A549 (cell line): ENCODE results near the gene PCSK5. TPM values are rescaled to one million over a fixed set of nuclear protein-coding genes. Genes with fewer than 3 reads are reported as not detected.
"Not testable (repeated sequence)": the region's sequence is repeated elsewhere in the genome, so short reads cannot be mapped to it uniquely, and the experiment has no call there.

Source experiments
- ATAC-seq, 2 experiments: fragments of 200-7000 bp in 1 of 2; fragments of >200 bp in 1 of 2; cut with Nextera tagmentation in 1 of 2; cut with Tn5 transposase in 1 of 2; 3 replicates each; pipeline versions ENCODE4 v1.8.0 to v1.9.1; 2018 to 2020; ENCODE audit warnings: mild to moderate bottlenecking in 1 of 2, moderate library complexity in 1 of 2
- CTCF ChIA-PET: fragments of 300-600 bp; sonication (Branson Sonifier 250); formaldehyde crosslinking; extraction: SDS; loops from one replicate; lab custom pipeline; 2021; ENCODE audit warnings: antibody characterized with exemption, inconsistent platforms; lab: Yijun Ruan, JAX
- POLR2A ChIA-PET: fragments of 350-600 bp; formaldehyde crosslinking; extraction: SDS; loops from one replicate; lab custom pipeline; 2021; ENCODE audit warnings: antibody characterized with exemption, inconsistent platforms; lab: Yijun Ruan, JAX
- DNase-seq, 2 experiments: peaks; one replicate each; pipeline versions ENCODE4 v3.0.0 to v3.0.0-alpha.2; 2011 to 2016; ENCODE audit warnings: low read depth in 1 of 2, low spot score in 1 of 2
- FAIRE-seq: peaks from 2 replicates; lab custom pipeline; 2011; peaks lifted over from hg19 to GRCh38; lab: Jason Lieb, UNC
- H3K27ac ChIP-seq, 2 experiments: fragments of >200 bp; sonication (Bioruptor Twin); formaldehyde crosslinking; 3 replicates each; pipeline ENCODE4 v1.5.1; 2016 to 2017
- H3K4me1 ChIP-seq: fragments of >200 bp; sonication (Bioruptor Twin); formaldehyde crosslinking; 3 replicates; pipeline ENCODE4 v1.6.1; 2016
- H3K4me2 ChIP-seq: fragments of >200 bp; sonication (Bioruptor Twin); formaldehyde crosslinking; 3 replicates; pipeline ENCODE4 v1.6.1; 2016
- H3K4me3 ChIP-seq: fragments of >200 bp; sonication (Bioruptor Twin); formaldehyde crosslinking; 3 replicates; pipeline ENCODE4 v1.5.1; 2016
- H3K9me3 ChIP-seq: fragments of >200 bp; sonication (Bioruptor Twin); formaldehyde crosslinking; 3 replicates; pipeline ENCODE4 v1.6.1; 2016
- CBX2 ChIP-seq: fragments of 200-600 bp; sonication (generic); IDR thresholded peaks from 2 replicates; pipeline ENCODE4 v1.6.1; 2016; ENCODE audit warnings: low read depth, mild to moderate bottlenecking, borderline replicate concordance
- CBX8 ChIP-seq: fragments of 200-600 bp; sonication (generic); IDR thresholded peaks from 2 replicates; pipeline ENCODE4 v1.6.1; 2016
- CHD2 ChIP-seq: fragments of 150-350 bp; IDR thresholded peaks from 2 replicates; pipeline ENCODE4 v1.6.1; 2014; ENCODE audit warnings: low read length; ENCODE audit not compliant: partially characterized antibody
- FOSL2 ChIP-seq, 2 experiments: fragments of 450-650 bp in 1 of 2; fragments of >200 bp in 1 of 2; sonication (Bioruptor Twin) in 1 of 2; formaldehyde crosslinking; IDR thresholded peaks; 2 replicates each; pipeline versions ENCODE4 v1.5.0 to v1.6.1; 2016 to 2020; ENCODE audit warnings: mild to moderate bottlenecking in 1 of 2, moderate library complexity in 1 of 2
- FOXS1 ChIP-seq: fragments of 250-450 bp; sonication (Bioruptor Pico); IDR thresholded peaks from 2 replicates; pipeline ENCODE4 v1.5.0; 2020; ENCODE audit warnings: mild to moderate bottlenecking, moderate library complexity
- HOXB13 ChIP-seq: fragments of 250-450 bp; sonication (Bioruptor Pico); IDR thresholded peaks from 2 replicates; pipeline ENCODE4 v1.5.0; 2020; ENCODE audit warnings: low read depth, mild to moderate bottlenecking, moderate library complexity
- JUNB ChIP-seq: fragments of >200 bp; sonication (Bioruptor Twin); formaldehyde crosslinking; IDR thresholded peaks from 2 replicates; pipeline ENCODE4 v1.6.1; 2016
- NFE2L2 ChIP-seq: fragments of 150-350 bp; conservative IDR thresholded peaks from 2 replicates; pipeline ENCODE4 v1.6.1; 2014; ENCODE audit warnings: low read length
- NPAS2 ChIP-seq: fragments of 250-450 bp; sonication (Bioruptor Pico); IDR thresholded peaks from 2 replicates; pipeline ENCODE4 v1.8.0; 2022; ENCODE audit warnings: mild to moderate bottlenecking, moderate library complexity, borderline replicate concordance
- PHF8 ChIP-seq: fragments of 200-600 bp; sonication (generic); IDR thresholded peaks from 2 replicates; pipeline ENCODE4 v1.6.1; 2016; ENCODE audit warnings: low read depth, mild to moderate bottlenecking, antibody characterized with exemption, moderate library complexity, borderline replicate concordance
- POLR2AphosphoS2 ChIP-seq: conservative IDR thresholded peaks from 2 replicates; pipeline ENCODE4 v1.6.1; 2012; ENCODE audit warnings: low read length, improper control_type of control experiment, inconsistent platforms
- SMC3 ChIP-seq: fragments of >200 bp; sonication (Bioruptor Twin); formaldehyde crosslinking; IDR thresholded peaks from 3 replicates; pipeline ENCODE4 v1.6.1; 2018; ENCODE audit warnings: inconsistent platforms
- WGBS: methylation state at CpG from one replicate; pipeline ENCODE4 v1.1.6; 2017; ENCODE audit errors: missing lambda C conversion rate; 5-methylcytosine and 5-hydroxymethylcytosine counted together
- polyA plus RNA-seq, 4 experiments: library from polyadenylated mRNA; depleted of rRNA in 3 of 4; stranded (reverse); fragments of >200 nt; fragmentation: RNase III in 1 of 4; extraction: RNeasy Plus Mini Kit Qiagen cat#74134 plus additional on column Dnase treatment in 1 of 4; gene quantifications; 2 replicates in 3 of 4; 3 replicates in 1 of 4; pipeline ENCODE4 v1.2.3, GENCODE V29; 2011 to 2017
- TF ChIP-seq, protein P1 (sequence below): IDR thresholded peaks from 2 replicates; pipeline ENCODE4 v1.6.1; 2012; ENCODE audit warnings: low read depth, borderline replicate concordance
- TF ChIP-seq, protein P2 (sequence below): fragments of >200 bp; sonication (Bioruptor Twin); formaldehyde crosslinking; IDR thresholded peaks from 2 replicates; pipeline ENCODE4 v1.6.1; 2016
- TF ChIP-seq, protein P3 (sequence below): IDR thresholded peaks from 2 replicates; pipeline ENCODE4 v1.6.1; 2012
- TF ChIP-seq, protein P4 (sequence below): fragments of 450-650 bp; IDR thresholded peaks from 2 replicates; pipeline ENCODE4 v1.6.1; 2014; ENCODE audit warnings: antibody characterized with exemption

The PCSK5 gene
- polyA plus RNA-seq, 2 of the 4 experiments (the other 2 are of a cell fraction), result 1.3 to 6.7 TPM

DNA sequence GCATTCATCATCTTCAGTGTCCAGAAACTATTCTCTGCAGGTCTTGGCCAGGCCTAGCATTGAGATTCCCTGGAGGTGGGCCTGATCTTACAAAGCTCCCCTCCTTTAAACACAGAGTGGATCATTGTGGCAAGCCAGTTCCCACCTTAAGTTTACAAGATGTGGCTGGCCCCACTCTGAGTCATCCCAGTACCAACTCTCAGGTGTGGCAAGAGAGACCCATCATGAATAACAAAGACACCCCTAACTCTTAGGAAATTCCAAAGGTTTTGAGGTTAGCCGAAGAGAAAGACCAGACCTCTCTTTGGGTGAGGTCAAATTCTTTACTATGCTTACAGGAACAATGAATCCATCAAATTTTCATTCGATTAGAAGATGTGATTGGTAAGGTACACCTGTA lies 425.6 kb downstream of the PCSK5 start:
- DNase-seq, result no peak
- WGBS, result 71% methylated on average over 2 of the region's 2 CpGs

DNA sequence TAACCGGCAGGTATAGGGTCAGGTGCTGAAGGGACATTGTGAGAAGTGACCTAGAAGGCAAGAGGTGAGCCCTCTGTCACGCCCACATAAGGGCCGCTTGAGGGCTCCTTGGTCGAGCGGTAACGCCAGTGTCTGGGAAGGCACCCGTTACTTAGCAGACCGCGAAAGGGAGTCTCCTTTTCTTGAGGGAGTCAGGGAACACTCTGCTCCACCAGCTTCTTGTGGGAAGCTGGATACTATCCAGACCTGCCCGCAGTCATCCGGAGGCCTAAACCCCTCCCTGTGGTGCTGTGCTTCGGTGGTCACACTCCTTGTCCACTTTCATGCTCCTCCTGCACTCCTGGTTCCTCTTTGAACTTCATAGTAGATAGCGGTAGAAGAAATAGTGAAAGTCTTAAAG lies 429.0 kb downstream of the PCSK5 start:
- H3K9me3 ChIP-seq, H3K4me2 ChIP-seq, H3K4me3 ChIP-seq, H3K27ac ChIP-seq, FAIRE-seq, ATAC-seq, DNase-seq, CTCF ChIA-PET, POLR2A ChIA-PET: not testable (repeated sequence)
- peaks cover 23% of the 10 kb centered on the region for H3K4me1 ChIP-seq
- 91% methylated on average over 13 of the region's 13 CpGs for WGBS

More for the DNA sequence above, 425.6 kb downstream of the PCSK5 start:
- Histone ChIP-seq H3K4me3 (no peak overlapping the region), H3K9me3 (no peaks in the 10 kb centered on the region), H3K4me1 (peaks cover 4% of the 10 kb centered on the region; the same call in 2 of the 3 replicates), H3K27ac (no peak overlapping the region), H3K4me2 (no peak overlapping the region)
- no peak for TF ChIP-seq JUNB
- no peak for TF ChIP-seq PHF8
- TF ChIP-seq FOXS1, result no peak
- no peak for TF ChIP-seq POLR2AphosphoS2
- no peak for TF ChIP-seq HOXB13 (CRISPR knock-in tag)
- TF ChIP-seq, protein P1, sequence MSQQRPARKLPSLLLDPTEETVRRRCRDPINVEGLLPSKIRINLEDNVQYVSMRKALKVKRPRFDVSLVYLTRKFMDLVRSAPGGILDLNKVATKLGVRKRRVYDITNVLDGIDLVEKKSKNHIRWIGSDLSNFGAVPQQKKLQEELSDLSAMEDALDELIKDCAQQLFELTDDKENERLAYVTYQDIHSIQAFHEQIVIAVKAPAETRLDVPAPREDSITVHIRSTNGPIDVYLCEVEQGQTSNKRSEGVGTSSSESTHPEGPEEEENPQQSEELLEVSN, result no peak
- no peak for TF ChIP-seq CBX2
- no peak for TF ChIP-seq CHD2
- TF ChIP-seq, protein P2, sequence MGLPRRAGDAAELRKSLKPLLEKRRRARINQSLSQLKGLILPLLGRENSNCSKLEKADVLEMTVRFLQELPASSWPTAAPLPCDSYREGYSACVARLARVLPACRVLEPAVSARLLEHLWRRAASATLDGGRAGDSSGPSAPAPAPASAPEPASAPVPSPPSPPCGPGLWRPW, result no peak
- TF ChIP-seq NPAS2, result no peak
- TF ChIP-seq, protein P3, sequence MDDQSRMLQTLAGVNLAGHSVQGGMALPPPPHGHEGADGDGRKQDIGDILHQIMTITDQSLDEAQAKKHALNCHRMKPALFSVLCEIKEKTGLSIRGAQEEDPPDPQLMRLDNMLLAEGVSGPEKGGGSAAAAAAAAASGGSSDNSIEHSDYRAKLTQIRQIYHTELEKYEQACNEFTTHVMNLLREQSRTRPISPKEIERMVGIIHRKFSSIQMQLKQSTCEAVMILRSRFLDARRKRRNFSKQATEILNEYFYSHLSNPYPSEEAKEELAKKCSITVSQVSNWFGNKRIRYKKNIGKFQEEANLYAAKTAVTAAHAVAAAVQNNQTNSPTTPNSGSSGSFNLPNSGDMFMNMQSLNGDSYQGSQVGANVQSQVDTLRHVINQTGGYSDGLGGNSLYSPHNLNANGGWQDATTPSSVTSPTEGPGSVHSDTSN, result no peak
- ChIA-PET CTCF (interaction anchor here (0.7 to 6.3 kb wide), 3 partner anchors 13 to 62 kb away, joined by 3 to 40 read pairs (median 4); no protein-coding TSS in a partner anchor), POLR2A (interaction anchor here (1.3 kb wide), 1 partner anchor 78 kb away, joined by 5 read pairs; the partner anchor contains the start of gene RFK)
- ATAC-seq (no peak), FAIRE-seq (no peak)

DNA sequence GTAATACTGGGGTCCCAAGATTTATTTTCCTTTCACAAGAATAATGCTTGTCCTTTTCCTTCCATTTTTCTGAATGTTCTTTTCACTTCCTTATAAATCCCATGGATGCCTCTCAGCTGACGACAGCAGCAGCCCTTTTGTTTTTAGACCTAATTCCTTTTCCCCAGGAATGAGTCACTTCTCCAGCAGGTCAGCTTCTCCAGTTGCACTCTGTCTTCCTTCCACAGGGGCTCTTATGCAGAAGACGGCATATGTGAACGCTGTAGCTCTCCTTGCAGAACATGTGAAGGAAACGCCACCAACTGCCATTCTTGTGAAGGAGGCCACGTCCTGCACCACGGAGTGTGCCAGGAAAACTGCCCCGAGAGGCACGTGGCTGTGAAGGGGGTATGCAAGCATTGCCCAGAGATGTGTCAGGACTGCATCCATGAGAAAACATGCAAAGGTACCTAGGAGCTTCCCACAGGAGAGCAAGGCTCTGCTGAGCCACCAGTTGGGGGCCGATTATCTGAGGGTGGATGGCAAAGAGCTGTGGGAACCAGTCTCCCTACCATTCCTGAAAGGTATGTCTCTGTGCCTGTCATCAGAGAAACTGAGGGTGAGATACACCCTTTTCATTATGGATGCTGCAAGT lies 430.8 kb downstream of the PCSK5 start:
- FAIRE-seq, result no peak
- WGBS, result 58% methylated on average over 9 of the region's 9 CpGs
- DNase-seq, result peak; percentile 44 to 64
- H3K27ac ChIP-seq, result peak overlapping the region; percentile 44 to 75; a peak in 4 of 6 replicates
- ChIA-PET CTCF (interaction anchor here (1.0 to 3.0 kb wide), 6 partner anchors 15 to 127 kb away, joined by 3 to 13 read pairs (median 3); no protein-coding TSS in a partner anchor), POLR2A (interaction anchor here (1.0 to 1.8 kb wide), 2 partner anchors 63 to 73 kb away, joined by 3 to 20 read pairs; partner anchors contain the start of gene RFK)
- ATAC-seq, result peak; percentile 86 to 93
- TF ChIP-seq NFE2L2 (no peak), FOSL2 (IDR thresholded peaks at IDR 0.05) (no peak), FOSL2 (CRISPR knock-in tag; IDR thresholded peaks at IDR 0.05) (peak; percentile 25; the same call in 1 of the 2 replicates), CBX8 (no peak), SMC3 (no peak)
- TF ChIP-seq, protein P4, sequence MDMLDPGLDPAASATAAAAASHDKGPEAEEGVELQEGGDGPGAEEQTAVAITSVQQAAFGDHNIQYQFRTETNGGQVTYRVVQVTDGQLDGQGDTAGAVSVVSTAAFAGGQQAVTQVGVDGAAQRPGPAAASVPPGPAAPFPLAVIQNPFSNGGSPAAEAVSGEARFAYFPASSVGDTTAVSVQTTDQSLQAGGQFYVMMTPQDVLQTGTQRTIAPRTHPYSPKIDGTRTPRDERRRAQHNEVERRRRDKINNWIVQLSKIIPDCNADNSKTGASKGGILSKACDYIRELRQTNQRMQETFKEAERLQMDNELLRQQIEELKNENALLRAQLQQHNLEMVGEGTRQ, result no peak
- peaks cover 23% of the 10 kb centered on the region for H3K4me1 ChIP-seq
- no peak overlapping the region for H3K4me3 ChIP-seq
- H3K4me2 ChIP-seq, result peak overlapping the region; percentile 40
- no peaks in the 10 kb centered on the region for H3K9me3 ChIP-seq
